Activated CD8-positive, alpha-beta memory T cell treated with anti-CD3 and anti-CD28 coated beads for 4 hours (primary cell): Measurements from ENCODE around the gene ABHD1.
"Not testable (repeated sequence)": the region's sequence is repeated elsewhere in the genome, so short reads cannot be mapped to it uniquely, and the experiment has no call there.

Experiments used
- DNase-seq, 2 donors: peaks; one replicate each; pipeline ENCODE4 v3.0.0-alpha.2; 2020; ENCODE audit warnings: low read depth in 2 of 2

Gene ABHD1

GRCh38 chr2:27109083-27109482 is 14.5 kb upstream of the ABHD1 start:
- no peak for DNase-seq

- DNase-seq = not testable (repeated sequence)
These were observed 12.8 kb upstream of the ABHD1 start for GRCh38 chr2:27110603-27111352.

DNA sequence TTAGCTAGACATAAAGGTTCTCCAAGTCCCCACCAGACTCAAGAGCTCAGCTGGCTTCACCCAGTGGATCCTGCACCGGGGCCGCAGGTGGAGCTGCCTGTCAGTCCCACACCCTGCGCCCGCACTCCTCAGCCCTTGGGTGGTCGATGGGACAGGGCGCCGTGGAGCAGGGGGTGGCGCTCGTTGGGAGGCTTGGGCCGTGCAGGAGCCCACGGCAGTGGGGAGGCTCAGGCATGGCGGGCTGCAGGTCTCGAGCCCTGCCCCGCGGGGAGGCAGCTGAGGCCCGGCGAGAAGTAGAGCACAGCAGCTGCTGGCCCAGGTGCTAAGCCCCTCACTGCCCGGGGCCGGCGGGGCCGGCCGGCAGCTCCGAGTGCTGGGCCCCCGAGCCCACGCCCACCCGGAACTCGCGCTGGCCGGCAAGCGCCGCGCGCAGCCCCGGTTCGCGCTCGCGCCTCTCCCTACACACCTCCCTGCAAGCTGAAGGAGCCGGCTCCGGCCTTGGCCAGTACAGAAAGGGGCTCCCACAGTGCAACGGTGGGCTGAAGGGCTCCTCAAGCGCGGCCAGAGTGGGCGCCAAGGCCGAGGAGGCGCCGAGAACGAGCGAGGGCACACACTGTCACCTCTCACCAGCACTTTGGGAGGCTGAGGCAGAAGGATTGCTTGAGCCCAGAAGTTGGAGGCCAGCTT is 12.1 kb upstream of the ABHD1 start:
- not testable (repeated sequence) for DNase-seq

GRCh38 chr2:27115519-27115918 is 8.1 kb upstream of the ABHD1 start:
- no peak for DNase-seq

DNA sequence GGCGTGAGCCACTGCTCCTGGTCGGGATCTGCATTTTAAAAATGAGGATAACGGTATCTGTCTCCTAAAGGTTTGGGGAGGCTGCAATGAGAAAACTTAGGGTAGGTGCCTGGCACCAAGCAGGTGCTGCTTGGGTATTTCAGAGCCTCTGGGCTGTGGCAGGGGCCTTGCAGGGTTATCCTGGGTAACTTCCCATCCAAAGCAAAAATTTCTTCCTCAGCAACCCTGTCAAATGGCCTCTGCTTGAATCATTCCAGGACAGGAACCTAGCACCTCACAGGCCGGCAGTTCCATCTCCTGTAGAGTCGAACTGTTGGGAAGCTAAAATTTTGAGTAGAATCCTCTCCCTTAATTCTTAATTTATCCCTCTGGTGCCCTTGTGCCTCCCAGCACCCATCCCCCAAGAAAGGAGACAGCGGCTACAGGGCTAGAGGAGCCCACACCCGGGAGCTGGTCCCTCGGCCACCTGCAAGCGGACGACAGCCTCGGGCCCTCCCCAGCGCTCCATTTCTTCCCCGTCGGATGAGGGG is 5.6 kb upstream of the ABHD1 start:
- no peak for DNase-seq

DNA sequence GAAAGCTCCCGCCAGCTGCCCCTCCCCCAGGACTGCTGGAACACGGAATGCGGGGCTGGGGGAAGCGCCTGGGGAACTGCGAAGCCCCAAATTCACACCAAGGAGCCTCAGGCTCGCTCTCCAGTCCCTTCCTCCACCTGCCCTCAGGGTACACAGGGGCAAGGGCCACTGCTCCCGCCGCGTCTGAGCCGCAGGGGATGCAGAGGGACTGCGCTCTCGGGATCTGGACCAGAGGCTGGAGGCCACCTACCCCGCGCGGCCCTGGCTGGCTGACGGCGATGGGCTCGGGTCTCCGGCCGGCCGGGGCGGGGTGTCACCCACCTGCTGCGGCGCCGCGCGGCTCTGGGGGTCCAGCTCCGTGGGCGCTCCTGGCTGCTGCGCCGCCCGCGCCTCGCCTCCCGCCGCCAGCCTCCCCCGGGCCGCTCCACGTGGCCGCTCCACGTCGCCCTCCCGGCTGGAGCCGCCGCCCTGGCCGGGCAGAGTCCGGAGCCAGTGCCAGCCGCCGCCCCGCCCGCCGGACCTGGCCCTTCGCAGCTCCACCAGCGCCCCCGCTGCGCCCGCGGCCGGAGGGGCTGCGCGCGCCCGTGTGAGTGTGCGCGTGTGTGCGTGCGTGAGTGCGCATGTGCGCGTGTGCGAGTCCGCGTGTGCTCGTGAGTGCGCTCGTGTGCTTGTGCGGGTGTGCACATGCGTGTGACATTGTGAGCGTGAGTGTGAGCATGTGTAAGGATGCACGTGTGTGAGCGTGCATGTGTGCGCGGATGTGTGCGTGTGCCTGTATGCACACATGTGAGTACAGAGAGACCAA is 4.9 kb upstream of the ABHD1 start, which contains the start of gene CGREF1:
Gene CGREF1 (minus strand): TSS at position 604 of the 805 bp plus-strand sequence. CDS start 14,762 bp downstream, outside the sequence.
- no peak for DNase-seq

- DNase-seq = not testable (repeated sequence)
These were observed 4.3 kb upstream of the ABHD1 start for GRCh38 chr2:27119330-27119670.

DNA sequence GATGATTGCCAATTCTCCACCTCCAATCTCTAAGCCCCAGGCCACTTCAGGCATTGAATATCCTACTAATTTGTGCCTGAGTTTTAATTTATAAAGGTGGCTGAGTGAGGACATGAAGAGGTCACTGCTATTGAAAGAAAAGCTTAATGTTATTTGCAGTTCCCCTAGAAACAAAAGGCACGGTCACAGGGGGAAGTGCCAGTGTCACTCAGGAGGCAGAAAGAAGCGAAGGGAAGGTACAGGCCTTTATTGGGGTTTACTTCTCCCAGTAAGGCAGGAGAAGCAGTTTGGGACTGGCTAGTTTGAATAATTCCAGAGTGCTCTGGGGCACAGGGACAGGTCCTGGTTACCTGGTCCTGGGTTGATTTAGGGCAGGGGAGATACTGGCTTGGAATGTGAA is 1.7 kb upstream of the ABHD1 start:
- DNase-seq = no peak

DNA sequence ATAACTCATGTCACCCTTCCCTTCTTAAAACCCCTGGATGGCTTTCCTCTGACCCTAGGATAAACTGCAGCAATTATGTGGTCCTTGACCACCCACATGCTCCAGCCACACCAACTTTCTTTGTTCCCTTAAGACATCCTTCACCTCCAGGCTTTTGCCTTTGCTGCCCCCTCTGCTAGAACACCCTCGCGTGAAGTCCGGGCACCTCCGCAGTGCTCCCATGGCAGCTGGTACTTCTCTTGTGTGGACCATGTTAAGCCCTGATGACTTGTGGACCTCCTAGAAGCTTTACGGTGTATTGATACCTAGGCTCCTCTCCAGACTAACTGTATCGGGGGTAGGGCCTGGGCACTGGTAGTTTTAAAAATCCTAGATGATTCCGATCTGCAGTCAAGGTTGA is 824 bp upstream of the ABHD1 start:
- no peak for DNase-seq

DNA sequence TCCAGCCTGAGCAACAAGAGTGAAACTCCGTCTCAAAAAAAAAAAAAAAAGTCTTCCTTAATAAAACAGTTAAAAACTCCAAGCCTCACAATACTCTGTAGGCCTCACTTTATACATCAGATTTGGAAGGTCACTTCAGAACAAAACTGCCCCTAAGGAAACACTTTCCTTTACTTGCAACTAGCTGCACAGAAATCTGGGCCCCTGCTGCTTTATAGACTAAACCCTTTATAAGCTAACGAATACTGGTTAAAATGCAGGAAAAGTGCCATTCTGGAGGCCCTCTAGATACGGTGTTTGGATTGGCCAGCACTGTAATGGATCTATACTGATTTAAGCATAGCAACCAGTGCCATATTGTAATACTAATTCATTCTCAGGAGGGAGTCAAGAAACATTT is 1.5 kb downstream of the ABHD1 start:
- DNase-seq = no peak

DNA sequence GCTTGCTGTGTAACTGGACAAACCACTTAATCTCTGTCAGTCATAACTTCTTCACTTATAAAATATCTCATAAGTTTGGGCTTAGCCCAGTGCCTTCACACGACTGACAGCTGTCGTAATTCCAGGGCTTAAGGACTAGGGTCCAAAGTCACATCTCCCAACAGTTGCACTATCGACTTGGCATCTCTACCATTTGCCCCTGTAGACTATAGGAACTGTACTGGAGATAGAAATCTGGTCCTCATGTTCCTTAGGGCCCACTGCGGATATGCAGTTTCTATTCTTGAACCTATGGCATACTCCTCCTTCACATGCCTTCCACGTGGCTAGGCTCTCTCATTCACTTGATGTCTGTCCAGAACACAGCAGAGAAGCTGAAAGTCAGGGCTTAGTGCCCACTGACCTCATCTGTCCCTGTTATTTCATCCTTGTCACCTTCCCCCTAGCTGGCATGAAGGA is 2.7 kb downstream of the ABHD1 start:
- no peak for DNase-seq

GRCh38 chr2:27127883-27128667 is 4.5 kb downstream of the ABHD1 start:
- no peak for DNase-seq

- DNase-seq = no peak
These were observed 5.3 kb downstream of the ABHD1 start for GRCh38 chr2:27128668-27129571.

DNA sequence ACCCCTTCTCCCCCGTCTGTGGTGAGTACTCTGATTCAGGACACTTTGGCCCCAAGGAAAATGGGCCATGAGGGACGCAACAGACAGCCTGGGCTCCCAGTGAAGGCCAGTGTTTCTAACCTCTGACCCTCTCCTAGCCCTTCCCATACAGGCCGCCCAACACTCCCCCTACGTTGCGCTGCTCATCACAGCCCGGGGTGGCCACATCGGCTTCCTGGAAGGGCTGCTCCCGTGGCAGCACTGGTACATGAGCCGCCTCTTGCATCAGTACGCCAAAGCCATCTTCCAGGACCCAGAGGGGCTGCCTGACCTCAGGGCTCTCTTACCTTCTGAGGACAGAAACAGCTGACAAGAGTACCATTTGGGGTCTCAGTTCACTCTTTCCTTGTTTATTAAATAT is 6.8 kb downstream of the ABHD1 start:
- no peak for DNase-seq

DNA sequence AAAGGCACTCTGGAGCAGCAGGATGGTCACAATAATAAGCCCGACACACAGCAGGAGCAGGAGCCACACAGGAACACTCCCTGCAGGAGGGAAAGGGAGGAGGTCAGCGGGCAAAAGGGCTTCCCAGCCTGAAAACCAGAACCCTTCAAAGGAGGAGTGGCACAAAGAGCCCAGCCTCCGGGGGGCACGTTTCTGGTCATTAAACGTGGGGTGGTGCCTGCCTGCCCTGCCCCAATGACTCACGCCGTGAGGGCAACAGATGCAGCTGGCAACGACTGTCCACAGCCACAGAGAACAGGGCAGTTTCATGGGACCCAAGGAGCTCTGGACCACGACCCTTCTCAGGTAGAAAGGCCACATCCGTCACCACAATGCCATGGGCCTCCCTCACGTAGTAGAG is 7.8 kb downstream of the ABHD1 start:
- DNase-seq = no peak

- no peak for DNase-seq
These were observed 9.7 kb downstream of the ABHD1 start for GRCh38 chr2:27133195-27133875.

DNA sequence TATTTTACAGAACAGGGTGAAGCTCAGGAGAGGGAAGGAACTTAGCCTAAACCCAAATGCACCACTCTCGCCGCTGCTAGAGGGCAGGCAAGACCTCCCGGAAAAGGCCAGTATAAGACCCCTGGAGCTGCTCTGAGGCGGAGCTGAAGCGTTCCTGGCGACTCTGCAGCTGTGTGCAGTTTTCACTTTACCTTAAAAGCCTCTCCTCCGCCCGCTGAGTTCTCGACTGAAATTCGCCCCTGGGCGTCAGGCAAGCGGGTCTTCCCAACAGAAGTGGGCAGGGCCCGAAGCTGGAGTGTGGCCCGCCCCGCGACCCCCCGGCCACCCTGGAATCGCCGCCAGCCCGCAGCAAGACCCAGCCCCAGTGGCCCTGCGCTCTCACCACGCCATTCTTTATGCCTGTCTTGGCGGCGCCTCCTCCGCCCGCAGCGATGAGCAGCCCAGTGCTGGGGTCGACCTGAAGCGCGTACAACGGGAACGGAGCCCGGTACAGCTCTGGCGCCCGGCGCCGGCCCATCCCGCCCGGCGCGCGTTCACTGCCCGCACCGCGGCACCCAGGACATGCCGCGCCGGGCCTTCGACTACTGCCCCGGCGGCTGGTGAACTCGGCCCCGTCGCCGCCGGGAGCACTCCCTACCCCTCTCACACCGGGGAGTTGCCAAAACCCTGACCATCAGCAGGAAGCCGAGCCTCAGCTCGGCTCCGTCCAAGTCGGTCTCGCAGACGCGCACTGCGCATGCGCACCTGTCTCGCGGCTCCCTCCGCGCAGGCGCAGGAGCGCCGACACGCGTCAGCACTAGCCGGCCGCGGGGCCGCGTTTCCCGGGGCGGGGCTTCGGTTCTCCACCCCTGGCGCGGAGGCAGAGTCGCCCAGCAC is 10.5 kb downstream of the ABHD1 start, which contains the start of gene PREB:
Gene PREB (minus strand): TSS at position 732 of the 876 bp plus-strand sequence. CDS start 215 bp downstream, at position 517.
- peak; percentile 96 to 97 for DNase-seq

DNA sequence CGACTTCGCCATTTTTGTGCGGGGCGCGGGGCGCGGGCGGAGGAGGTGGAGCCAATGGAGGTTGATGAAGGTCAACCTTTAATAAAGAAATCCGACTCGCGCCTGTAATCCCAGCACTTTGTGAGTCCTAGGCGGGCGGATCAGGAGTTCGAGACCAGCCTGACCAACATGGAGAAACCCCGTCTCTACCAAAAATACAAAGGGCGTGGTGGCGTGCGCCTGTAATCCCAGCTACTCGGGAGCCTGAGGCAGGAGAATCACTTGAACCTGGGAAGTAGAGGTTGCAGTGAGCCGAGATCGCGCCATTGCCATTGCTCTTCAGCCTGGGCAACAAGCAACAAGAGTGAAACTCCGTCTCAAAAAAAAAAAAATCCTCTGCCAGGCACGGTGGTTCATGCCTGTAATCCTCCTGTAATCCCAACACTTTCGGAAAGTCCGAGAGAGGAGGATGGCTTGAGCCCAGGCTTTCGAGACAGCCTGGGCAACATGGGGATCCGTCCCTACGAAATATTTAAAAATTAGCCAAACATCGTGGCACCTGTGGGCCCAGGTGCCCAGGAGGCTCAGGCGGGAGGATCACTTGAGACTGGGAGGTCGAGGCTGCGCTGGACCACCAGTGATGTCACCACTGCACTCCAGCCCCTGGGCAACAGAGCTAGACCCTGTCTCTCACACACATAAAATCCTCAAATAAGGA is 11.3 kb downstream of the ABHD1 start:
- no peak for DNase-seq
